ENCODE results near the gene GPR132.

GRCh38 chr14:105050551-105050897 is 14.7 kb downstream of the GPR132 start:
- TF ChIP-seq POLR2A (IDR thresholded peaks at IDR 0.05; ENCODE audit: low read length) (no peak), GATA1 (IDR thresholded peaks at IDR 0.05; ENCODE audit: low read depth, low read length) (no peak)

All from erythroblast (primary cell).